HUDEP-2 (cell line): ENCODE measurements around the gene MRC2.

Source experiments
- DNase-seq, 76 experiments: peaks; one replicate each; lab custom pipeline; 2025; ENCODE audit not compliant: unreplicated experiment in 76 of 76; lab: John Stamatoyannopoulos, UW

The MRC2 gene

DNA sequence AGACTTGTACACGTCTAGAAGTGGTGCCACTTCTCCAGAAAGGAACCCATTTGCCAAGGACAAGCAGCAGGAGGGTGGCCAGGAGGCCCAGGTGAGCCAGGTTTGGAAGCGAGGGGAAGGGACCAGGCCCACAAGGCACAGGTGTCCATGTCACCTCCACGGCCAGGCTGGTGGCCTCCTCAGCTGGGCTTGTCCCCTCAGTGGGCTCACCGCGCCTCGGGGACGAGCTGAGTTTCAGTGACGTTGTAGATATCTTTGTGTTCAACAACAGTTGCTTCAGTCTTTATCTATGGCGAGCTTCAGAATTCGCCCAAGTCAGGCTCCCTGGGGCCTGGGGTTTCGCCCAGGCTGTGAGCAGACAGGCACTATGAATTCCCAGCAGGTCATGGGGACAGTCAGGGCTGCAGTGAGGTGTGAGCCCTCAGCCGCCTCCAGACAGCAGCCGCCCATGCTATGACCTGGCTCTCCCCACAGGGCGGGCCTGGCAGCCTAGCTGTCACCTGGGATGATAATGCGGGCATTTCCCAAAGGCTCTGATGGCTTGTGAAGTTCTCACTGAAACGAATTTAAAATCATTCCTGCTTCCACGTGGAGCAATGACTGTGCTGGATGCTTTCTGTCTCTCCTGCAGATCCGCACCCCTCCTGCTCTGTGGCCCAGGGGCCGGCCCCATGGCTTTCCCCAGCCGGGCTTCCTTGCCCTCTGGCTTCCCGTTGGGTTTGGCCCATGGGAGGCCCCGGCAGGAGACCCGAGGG lies 89.5 kb downstream of the MRC2 start:
- DNase-seq = no peak

DNA sequence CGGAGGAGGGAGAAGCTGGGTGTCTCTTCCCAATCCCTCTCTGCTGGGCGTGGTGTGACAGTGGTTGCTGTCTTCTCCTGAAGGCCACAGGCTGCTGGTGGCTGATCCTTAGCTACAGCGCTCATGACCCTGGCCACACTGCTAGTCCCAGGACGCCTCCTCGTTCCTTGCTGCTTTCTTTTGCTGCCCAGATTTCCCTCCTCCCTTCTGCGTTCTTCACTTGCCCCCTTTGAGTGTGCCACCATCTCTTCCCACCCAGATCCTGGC lies 90.1 kb downstream of the MRC2 start:
- DNase-seq = no peak

DNA sequence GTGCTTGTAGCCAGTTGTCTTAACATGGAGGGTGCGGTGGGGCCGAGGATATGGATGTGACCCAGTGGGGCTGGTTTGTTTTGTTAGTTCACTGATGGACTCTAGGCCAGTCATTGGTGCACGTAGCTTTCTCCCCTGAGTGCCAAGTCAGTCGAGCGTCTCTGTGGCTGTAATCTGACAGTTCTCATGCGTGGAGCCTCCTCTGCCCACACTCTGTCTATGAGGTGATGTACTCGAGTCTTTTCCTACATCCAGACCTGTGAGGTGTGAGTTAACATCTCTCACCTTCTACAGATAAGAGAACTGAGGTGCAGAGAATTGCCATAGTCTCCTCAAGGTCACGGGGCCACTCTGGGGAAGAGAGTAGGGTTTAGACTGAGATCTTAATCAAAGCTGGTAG lies 90.4 kb downstream of the MRC2 start:
- DNase-seq = no peak

DNA sequence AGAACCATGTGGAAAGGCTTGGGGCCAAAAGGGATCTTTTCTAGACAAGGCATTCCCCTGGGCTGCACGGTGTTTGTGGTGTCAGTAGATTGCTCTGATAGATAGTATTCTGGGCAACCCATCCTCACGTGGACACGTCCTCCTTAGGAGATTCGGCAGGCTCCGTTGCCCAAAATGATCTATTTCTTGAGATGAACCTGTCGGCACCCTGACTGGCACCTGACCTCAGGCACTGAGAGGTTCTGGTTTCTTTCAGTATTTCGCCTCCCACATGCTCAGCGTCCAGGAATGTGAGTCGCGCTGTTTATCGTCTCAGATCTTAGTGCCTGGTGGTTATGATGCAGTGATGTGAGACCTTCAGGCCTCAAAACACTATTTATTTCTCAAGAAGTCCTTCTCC lies 91.0 kb downstream of the MRC2 start:
- DNase-seq = no peak

DNA sequence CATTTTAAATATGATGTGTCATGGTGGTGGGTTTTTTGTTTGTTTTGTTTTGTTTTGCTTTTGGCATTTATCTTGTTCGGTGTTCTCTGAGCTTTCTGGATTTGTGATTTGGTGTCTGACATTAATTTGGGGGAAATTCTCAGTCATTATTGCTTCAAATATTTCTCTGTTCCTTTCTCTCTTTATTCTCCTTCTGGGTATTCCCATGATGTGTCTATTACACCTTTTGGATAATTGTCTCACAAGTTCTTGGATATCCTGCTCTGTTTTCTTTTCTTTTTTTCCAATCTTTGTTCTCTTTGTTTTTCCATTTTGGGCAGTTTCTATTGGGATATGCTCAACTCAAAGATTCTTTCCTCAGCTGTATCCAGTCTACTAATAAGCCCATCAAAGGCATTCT lies 92.1 kb downstream of the MRC2 start:
- no peak for DNase-seq

DNA sequence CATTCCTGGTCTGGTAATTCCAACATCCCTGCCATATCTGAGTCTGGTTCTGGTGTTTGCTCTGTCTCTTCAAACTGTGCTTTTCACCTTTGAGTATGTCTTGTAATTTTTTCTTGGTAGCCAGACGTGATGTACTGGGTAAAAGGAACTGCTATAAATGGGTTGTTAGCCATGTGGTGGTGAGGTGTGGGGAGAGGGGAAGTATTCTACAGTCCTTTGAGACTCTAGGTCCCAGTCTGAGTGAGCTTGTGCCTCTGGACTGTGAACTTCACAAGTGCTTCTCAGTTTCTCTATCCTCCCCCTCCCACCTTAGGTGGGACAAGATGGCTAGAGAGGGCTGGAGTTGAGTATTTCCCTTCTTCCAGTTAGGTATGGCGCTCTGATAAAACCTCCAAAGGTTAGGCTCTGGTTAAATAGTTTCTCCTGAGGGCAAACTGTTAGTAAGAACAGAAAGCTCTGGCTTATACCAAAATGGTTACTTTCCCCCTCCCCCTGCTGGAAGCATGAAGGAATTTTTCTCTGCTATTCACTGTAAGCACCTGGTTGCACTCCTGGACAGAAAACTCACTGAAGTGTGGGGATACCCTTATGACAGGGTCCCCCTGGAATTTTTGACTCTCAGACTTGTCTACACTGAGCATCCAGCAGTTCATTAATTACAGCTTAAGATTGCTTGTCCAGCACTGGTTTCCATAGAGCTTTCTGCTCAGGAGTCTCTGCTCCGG lies 92.8 kb downstream of the MRC2 start:
- peak in 5 of 76 experiments; percentile 1 to 16 (median 12) for DNase-seq

DNA sequence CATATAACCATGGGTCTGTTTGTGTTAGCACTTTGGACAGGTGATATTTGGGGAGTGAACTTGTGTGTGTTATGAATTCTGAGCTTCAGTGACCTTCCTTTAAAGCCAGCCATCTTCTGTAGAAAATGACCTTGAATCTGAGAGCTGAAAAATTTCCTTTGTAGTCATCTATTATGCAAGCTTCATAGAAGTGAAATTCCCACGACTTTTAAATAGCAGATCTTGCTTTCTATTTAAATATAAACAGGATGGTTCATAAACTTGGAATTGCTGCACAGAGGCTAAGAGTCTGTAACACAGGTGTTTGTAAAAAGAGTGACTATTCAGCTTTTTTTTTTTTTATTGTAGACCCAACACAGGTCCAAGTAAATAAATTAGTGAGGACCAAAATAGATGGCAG lies 95.2 kb downstream of the MRC2 start:
- DNase-seq = no peak

DNA sequence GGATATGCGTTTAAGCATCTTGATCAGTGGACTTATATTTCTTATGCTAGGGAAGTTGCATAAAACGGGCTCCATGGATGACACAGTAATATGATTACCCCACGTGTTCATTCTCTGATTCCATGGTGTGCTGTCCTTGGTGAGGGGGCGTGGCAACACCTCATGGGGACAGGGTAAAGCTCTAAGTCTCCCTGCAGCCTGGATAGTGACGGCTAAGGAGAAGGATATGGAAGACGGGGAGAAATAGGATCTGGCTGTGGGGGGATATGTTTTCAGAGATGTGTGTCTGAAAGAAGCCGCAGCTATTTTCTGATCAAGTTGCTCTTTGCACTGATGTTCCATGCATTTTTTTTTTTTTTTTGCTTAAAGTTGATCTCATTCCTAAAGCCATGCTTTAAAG lies 96.4 kb downstream of the MRC2 start:
- DNase-seq = no peak

DNA sequence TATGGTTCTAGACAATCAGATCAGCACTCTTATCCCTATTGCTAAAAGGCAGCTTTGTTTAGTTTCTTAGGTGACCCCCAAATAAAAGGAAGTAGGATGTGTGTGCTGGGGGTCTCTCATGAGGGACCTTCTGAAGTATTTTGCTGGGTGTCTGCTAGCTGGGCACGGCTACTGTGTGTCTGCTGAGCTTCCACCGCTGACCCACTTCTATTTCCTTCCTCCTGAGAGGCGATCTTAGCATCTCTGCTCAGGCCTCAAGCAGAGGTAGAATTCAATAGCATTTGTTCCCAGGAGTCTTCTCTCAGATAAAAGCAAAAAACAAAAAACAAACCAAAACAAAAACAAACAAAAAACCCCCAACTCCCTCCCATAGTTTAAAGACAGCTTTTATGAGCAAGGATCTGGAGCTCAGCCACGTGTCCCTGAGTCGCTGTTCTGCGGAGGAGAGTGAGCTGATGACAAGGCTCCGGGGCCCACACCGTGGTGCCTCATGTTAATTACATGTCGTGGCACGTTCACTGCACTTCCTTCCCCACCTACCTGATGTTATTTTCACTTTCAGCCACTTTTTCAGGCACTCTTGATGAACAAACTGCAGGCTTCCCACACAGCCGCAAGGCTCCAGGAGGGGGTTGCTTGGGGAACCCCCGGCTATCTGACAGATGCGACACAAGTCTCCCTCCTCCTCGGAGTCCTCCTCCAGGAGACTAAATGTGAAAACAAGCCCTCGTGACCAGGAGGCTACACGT lies 97.1 kb downstream of the MRC2 start:
- DNase-seq = no peak

DNA sequence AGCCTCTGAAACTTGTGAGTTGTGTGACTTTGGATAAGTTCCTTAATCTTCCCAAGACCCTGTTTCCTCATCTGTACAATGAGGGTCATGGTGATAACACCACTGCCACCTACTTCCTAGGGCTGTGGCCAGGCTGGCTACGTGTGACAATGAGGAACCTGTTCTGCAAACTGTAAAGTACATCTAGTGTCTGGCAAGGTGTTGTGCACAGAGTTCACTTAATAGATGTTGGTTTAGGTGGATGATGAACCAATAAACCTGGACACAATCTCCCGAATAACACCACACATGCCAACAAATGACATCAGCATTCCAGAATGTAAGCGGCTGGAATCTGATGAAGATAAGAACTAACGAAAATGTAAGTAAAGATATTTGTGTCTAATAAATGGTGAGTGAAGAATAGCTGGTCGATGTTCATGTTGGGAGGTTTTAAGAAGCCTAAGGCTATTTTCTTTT lies 98.3 kb downstream of the MRC2 start:
- no peak for DNase-seq

DNA sequence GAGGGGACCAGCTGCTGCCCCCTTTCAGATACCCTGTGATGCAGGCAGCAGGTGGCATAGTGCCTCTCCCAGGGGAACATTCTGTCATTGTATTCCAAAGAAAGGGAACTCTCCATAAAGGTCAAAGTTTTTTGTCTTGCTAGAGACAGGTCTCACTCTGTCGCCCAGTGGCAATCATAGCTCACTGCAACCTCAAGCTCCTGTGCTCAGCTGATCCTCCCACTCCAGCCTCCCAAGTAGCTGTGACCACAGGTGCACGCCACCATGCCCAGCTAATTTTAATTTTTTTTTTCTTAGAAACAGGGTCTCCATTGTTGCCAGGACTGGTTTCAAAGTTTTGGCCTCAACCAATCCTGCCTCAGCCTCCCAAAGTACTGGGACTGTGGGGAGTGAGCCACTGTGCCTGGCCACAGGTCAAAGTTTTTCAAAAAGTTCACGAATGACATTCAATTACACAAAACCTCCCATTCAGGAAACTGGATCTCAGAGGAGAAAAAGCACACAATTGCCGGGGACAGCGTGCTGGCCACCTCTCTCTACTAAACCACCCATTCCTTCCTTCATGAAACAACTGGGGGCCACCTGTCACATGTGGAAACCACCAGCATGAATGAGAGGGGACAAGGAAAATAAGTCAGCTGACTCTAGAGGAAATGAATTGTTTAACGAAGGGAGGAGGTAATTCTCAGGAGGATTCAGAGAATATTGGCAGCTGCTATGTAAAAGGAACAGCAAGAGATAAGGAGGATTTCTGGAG lies 100.6 kb downstream of the MRC2 start:
- DNase-seq = no peak

DNA sequence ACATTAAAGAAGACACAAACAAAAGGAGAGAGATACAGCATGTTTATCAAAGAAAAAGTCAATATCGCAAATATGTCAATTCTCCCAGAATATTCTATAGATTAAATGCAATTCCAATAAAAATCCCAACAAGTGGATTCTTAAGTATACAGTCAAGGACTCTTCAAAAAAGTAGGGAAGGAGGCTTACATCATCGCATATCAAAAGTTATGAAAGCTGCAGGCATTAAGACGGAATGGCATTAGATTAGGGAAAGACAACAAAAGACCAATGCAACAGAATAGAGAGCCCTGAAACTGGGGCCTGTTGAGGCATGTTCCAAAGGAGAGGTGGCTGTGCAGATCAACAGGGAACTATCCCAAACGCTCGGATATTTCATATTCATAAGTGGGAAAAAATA lies 104.7 kb downstream of the MRC2 start:
- no peak for DNase-seq

DNA sequence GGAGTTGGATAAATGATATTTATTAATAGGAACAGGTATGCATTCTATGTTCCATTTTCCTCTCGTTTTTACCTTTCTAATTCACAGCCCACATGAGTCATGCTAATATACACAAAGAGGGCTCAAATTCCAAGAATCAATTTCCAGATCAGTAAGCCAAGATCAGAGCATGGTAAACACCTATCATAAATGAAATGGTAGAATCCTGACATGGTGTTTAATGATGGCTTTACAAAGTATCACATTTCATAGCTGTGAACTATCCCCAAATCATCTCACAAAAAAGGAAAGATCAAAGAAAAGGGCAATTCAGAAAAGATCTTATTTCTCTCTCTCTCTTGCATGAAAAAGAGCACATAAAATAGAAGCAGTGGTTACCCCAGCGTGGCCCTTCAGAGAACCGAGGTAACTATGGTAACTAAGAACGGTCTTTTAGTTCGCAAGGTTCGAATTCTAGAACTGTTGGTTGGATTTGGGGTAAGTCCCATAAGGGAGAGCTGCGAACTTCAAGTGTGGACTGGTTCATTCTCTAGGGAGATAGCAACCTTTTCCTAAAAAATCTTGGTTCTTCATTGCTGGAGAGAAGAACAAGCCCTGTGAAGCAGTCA lies 107.7 kb downstream of the MRC2 start:
- no peak for DNase-seq

DNA sequence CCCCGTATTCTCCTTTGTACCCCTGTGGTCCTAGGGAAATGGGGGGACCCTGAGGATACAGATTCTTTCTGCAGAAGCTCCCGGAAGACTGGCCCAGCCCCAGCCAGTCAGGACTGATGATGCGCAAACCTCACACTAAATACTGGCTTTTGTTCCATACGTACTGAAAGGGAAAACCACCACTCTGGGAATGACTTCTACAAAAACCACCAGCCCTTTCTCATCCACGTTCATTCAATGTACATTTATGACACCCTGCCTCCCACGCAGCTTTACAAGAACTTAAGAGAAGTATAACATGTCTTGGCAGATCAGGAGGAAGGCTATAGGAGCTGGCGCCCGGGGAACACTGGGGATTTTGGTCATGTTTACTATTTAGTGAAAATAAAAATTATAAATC lies 110.0 kb downstream of the MRC2 start:
- no peak for DNase-seq

DNA sequence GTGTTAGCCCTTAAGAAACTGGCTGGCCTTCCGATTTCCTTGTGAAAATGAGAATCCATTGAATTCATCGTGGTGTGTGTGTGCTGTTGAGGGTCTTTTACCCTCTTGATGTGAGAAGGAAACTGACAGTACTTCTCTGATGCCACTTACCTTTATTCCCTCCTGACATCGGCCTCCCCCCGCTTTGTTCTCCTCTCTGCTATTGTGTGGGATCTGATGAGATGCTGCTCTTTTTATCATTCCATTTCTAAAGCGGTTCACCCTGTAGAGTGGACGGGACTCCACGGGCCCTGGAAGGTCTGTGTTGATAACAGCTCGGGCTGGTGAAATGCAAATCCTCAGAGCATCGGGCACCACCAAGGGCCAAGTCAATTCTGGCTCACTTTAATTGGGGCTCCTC lies 110.8 kb downstream of the MRC2 start:
- DNase-seq = no peak

DNA sequence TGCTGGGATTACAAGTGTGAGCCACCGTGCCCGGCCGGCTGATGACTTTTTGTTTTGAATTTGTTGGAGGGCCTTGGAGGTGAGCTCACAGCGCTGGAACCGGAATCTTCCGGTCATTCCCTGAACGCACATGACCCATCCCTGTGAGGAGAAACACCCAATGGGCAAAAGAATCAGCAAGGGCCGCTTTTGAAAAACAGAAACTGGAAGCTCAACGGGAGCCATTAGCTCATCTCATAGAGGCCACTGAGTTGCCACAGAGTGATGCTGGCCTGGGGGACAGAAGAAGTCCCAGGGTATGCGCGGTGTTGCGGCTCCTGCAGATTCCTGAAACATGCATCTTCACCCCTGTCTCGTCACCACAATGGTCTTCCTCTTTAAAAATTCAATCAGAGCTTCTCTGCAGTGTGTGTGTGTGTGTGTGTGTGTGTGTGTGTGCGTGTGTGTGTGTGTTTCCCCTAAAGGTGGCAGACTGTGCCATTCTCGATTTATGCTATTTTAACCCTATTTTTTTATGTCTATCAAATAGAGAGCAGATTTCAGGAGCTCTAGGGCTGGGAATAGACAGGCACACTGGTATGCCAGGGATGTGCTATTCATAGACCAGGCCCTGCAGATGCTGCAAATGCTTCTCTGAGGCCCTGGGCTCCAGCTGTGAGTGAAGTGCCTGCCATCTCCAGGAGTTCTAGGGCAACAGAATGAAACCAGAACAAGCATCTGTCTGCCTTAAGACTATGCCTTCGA lies 112.3 kb downstream of the MRC2 start:
- DNase-seq = no peak

DNA sequence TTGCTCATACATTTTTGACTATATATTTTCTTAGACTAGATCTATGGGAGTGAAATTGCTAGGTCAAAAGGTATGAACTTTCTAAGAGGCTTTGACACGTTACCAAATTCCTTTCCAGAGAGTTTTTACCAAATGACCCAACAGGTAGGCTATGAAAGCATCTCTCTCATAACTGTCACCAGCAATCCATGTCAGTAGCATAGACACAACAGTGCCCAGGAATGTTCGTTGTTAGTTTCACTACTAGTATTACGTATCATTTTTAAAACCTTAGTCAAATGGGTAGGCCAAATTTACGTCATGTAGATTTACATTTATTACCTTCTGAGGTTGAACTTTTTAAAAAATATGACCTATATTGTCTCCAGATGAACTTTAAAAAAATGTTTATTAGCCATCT lies 113.8 kb downstream of the MRC2 start:
- no peak for DNase-seq
